Left ventricle myocardium inferior (tissue), 1 donor: ENCODE measurements around the gene BRS3. TPM values are rescaled to one million over a fixed set of nuclear protein-coding genes. Genes with fewer than 3 reads are reported as not detected.

Experiments
- DNase-seq: peaks from one replicate; pipeline ENCODE4 v3.0.0-alpha.2; 2020
- H3K27ac ChIP-seq: fragments of 200-600 bp; replicated peaks from 2 replicates; pipeline ENCODE4 v1.8.0; 2021
- H3K27me3 ChIP-seq: fragments of 200-600 bp; 2 replicates; pipeline ENCODE4 v1.8.0; 2021; ENCODE audit warnings: low read depth
- H3K36me3 ChIP-seq: fragments of 200-600 bp; 2 replicates; pipeline ENCODE4 v1.8.0; 2021
- H3K4me1 ChIP-seq: fragments of 200-600 bp; 2 replicates; pipeline ENCODE4 v1.8.0; 2021
- H3K4me3 ChIP-seq: fragments of 200-600 bp; 2 replicates; pipeline ENCODE4 v1.8.0; 2021; ENCODE audit warnings: mild to moderate bottlenecking, moderate library complexity
- H3K9me3 ChIP-seq: fragments of 200-600 bp; replicated peaks from 2 replicates; pipeline ENCODE4 v1.8.0; 2021
- intact Hi-C: fragments of 100-400 bp; cut with micrococcal nuclease; formaldehyde crosslinking; loops from one replicate; pipeline ENCODE4 v1.11.0; 2022
- total RNA-seq: library from RNA; stranded (reverse); fragmentation: NEBNext Ultra II Directional; extraction: Animal tissue kit (Norgen Biotek cat#: 25700); gene quantifications from one replicate; pipeline ENCODE4 v1.2.1, GENCODE V29; 2021
- TF ChIP-seq, protein P1 (sequence below): fragments of 200-600 bp; IDR thresholded peaks from 2 replicates; pipeline ENCODE4 v1.8.0; 2021; ENCODE audit warnings: antibody characterized with exemption, mild to moderate bottlenecking, borderline replicate concordance
- donor health status: DM: no; HTN: yes; CAD: no; lungs with severe emphysema.

The BRS3 gene
- total RNA-seq, 1 donor from 2014 or later: not detected

DNA sequence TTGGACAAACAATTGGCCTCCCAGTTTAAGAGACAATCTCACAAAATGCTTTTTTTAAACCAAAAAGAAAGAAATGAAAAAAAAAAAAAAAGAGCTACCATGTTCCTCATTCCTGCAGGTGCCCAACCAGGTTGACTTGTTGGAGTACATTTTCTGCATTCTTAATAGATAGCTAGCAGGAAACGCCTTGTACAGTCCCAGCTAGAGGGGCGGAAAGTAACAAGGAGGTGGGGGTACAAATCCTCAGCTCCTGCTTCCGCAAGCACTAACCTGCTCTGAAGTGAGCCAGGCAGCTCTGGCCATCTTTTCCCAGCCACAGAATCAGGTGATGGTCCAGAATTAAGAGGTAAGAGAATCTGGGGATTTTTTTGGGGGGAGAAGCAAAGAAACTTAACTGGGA is 44.2 kb downstream of the BRS3 start, which contains the start of gene VGLL1:
VGLL1 (plus strand) TSS at position 265 of the 400 bp plus-strand sequence. CDS start 3,806 bp downstream, outside the sequence.
- H3K4me1 ChIP-seq: no peaks in the 10 kb centered on the region
- no peaks in the 10 kb centered on the region for H3K36me3 ChIP-seq
- intact Hi-C loops: no loop called here
- no peaks in the 10 kb centered on the region for H3K9me3 ChIP-seq
- H3K4me3 ChIP-seq: no peak within 1 kb of the TSS
- DNase-seq: no peak
- H3K27me3 ChIP-seq: no peaks in the 10 kb centered on the region
- TF ChIP-seq, protein P1, sequence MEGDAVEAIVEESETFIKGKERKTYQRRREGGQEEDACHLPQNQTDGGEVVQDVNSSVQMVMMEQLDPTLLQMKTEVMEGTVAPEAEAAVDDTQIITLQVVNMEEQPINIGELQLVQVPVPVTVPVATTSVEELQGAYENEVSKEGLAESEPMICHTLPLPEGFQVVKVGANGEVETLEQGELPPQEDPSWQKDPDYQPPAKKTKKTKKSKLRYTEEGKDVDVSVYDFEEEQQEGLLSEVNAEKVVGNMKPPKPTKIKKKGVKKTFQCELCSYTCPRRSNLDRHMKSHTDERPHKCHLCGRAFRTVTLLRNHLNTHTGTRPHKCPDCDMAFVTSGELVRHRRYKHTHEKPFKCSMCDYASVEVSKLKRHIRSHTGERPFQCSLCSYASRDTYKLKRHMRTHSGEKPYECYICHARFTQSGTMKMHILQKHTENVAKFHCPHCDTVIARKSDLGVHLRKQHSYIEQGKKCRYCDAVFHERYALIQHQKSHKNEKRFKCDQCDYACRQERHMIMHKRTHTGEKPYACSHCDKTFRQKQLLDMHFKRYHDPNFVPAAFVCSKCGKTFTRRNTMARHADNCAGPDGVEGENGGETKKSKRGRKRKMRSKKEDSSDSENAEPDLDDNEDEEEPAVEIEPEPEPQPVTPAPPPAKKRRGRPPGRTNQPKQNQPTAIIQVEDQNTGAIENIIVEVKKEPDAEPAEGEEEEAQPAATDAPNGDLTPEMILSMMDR: no peak
- H3K27ac ChIP-seq: no peak within 1 kb of the TSS

DNA sequence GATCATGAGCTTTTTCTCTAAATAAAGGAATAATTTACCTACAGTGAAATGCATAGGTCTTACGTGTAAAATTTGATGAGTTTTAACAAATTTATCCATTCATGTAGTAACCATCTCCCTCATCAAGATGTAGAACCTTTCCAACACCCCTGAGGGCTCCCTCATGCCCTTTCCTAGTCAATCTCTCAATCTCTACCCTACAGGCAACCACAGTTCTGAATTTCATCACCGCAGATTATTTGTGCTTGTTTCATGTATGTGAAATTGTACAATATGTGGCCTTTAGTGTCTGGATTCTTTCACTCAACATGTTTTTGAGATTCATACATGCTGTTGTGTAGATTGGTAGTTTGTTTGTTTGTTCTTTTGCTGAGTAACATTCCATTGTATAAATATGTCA is 46.4 kb downstream of the BRS3 start:
- H3K27me3 ChIP-seq: no peaks in the 10 kb centered on the region
- no peak for DNase-seq
- H3K9me3 ChIP-seq: no peaks in the 10 kb centered on the region
- intact Hi-C loops: no loop called here
- no peaks in the 10 kb centered on the region for H3K36me3 ChIP-seq
- H3K4me1 ChIP-seq: no peaks in the 10 kb centered on the region
- H3K27ac ChIP-seq: no peak overlapping the region
- TF ChIP-seq, protein P1: no peak
- no peak overlapping the region for H3K4me3 ChIP-seq

DNA sequence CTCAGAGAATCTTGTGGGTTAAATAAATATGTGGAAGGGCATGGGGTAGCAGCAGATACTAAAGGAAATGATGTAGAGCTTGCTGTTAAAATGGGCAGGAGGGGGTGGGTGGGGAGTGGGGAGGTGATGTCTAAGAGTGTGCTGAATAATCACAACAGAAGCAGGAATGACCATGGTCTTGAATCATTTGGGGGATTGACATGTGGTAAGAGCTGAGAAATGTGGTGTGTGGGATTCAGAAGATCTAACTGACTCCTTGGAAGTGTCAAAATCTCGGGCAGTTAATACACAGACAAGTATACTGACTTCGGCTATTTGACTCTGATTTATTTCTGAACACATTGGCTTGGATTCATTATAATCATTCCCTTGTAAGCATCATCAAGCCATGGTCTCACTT is 51.1 kb downstream of the BRS3 start:
- Histone ChIP-seq H3K36me3 (no peaks in the 10 kb centered on the region), H3K4me3 (no peak overlapping the region), H3K4me1 (no peaks in the 10 kb centered on the region), H3K9me3 (no peaks in the 10 kb centered on the region), H3K27me3 (no peaks in the 10 kb centered on the region), H3K27ac (no peak overlapping the region)
- TF ChIP-seq, protein P1: no peak
- DNase-seq: no peak
- intact Hi-C loops: no loop called here

DNA sequence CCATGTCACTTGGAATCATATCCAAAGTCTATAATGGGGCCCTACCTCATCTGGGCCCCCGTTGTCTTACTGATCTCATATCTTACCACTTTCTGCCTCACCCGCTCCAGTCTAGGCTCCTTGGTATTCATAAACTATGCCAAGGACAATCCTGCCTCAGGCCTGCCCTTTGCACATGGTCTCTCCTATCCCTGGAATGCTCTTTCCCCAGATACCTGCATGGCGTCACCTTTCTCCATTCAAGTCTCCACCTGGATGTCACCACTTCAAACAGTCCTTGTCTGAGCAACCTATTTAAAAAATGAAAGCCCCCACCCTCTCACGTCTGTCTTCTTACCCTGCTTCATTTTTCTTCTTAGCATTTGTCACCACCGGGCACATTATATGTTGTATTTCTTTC is 52.5 kb downstream of the BRS3 start:
- no peaks in the 10 kb centered on the region for H3K4me1 ChIP-seq
- H3K27ac ChIP-seq: no peak overlapping the region
- no peaks in the 10 kb centered on the region for H3K27me3 ChIP-seq
- TF ChIP-seq, protein P1: no peak
- no peaks in the 10 kb centered on the region for H3K36me3 ChIP-seq
- intact Hi-C loops: no loop called here
- H3K4me3 ChIP-seq: no peak overlapping the region
- no peaks in the 10 kb centered on the region for H3K9me3 ChIP-seq
- DNase-seq: no peak

DNA sequence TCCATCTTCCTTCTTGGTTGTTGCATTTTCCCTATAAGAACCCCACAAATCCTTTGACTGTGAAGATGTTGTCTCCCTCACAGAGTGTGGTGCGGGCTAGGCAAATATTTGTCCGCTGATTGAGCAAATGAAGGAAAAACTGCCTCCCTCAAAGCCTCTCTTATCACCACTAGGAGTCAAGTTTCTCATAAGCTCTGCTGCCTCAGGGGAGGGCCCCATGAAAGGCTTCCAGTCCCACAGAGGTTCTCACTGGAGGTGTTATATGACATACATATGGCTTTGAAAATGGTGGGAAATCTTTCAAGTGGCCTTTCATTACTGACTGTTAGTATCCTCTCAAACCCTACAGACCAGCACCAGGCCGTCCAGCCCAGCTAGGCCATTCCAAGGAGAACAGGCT is 53.5 kb downstream of the BRS3 start:
- Histone ChIP-seq H3K4me3 (no peak overlapping the region), H3K9me3 (no peaks in the 10 kb centered on the region), H3K27me3 (no peaks in the 10 kb centered on the region), H3K27ac (no peak overlapping the region), H3K4me1 (no peaks in the 10 kb centered on the region), H3K36me3 (no peaks in the 10 kb centered on the region)
- TF ChIP-seq, protein P1: no peak
- DNase-seq: no peak
- intact Hi-C loops: no loop called here

DNA sequence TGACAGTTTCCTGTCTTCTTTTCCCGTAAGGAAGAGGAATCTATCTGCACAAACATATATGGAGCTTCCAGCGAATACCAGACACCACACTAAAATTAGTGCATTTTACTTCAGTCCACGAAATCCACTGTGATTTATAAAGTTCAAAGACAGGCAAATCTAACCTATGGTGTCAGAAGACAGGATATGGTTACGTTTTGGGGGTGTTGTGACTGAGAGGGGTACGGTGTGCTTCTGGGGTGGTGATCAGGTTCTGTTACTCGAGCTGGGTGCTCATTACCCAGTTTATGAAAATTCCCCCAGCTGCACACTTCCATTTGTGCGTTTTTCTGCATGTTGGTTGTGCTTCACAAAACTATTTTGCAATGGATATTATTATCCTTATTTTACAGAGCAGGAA is 54.5 kb downstream of the BRS3 start:
- Histone ChIP-seq H3K27ac (no peak overlapping the region), H3K27me3 (no peaks in the 10 kb centered on the region), H3K9me3 (no peaks in the 10 kb centered on the region), H3K36me3 (no peaks in the 10 kb centered on the region), H3K4me1 (no peaks in the 10 kb centered on the region), H3K4me3 (no peak overlapping the region)
- no peak for DNase-seq
- TF ChIP-seq, protein P1: no peak
- intact Hi-C loops: no loop called here
